ENCODE measurements around the gene SUPT20HL2. TPM values are rescaled to one million over a fixed set of nuclear protein-coding genes. Genes with fewer than 3 reads are reported as not detected.
"Not testable (repeated sequence)": the region's sequence is repeated elsewhere in the genome, so short reads cannot be mapped to it uniquely, and the experiment has no call there.

SUPT20HL2 gene
- total RNA-seq, 2 experiments from 2014 or later = not detected

DNA sequence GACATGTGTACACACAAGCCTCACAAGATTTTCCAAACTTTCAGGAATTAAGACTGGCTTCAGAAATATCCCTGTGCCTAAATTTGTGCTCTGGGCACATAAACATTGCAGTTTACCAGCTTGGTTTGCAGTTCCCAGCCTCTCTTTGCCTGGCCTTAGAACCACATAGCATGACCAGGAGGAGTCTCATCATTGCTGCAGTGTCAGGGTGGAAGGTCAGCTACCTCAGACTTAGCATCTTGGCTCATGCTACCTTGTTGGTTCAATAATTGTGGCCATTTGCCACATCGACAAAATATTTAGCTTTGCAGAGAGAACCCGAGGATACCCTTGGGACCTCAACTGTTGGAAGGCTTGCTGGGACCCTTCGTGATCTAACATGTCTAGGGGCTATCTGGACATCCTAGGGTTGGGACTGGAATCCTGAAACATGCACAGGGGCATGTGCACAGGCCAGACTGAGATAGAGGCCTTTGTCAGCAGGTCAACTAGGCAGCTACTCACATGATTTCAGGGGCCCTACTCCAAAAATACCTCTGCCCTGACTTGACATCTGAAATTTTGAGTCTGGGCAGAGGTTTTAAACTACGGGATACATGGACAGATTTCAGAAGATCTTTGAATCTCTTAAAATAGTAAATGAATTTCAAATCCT is 8.0 kb upstream of the SUPT20HL2 start:
- no peak for DNase-seq
- H3K9me3 Mint-ChIP-seq = no peaks in the 10 kb centered on the region
- H3K36me3 Mint-ChIP-seq = no peaks in the 10 kb centered on the region
- H3K4me1 Mint-ChIP-seq = no peaks in the 10 kb centered on the region
- H3K27me3 Mint-ChIP-seq = peaks cover 8% of the 10 kb centered on the region
- no peak overlapping the region for H3K27ac Mint-ChIP-seq
- no peak overlapping the region for H3K4me3 Mint-ChIP-seq

DNA sequence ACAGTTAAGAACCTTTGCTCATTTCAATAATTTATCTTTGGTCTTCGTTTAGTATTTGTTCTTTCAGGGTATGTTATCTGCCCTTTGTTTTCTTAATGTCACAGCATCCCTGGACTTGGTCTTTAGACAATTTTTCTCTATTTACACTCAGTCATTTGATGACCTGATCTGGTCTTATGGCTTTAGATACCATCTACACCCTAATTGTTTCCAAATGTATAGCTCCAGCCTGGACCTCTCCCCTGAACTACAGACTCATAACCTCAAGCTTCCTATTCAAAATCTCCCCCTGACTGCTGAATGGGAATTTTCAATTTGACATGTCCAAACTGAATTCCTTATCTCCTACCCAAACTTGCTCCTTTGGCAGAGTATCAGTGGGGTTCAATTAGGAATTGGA is 3.7 kb upstream of the SUPT20HL2 start:
- H3K27me3 Mint-ChIP-seq = no peaks in the 10 kb centered on the region
- H3K27ac Mint-ChIP-seq = no peak overlapping the region
- no peaks in the 10 kb centered on the region for H3K36me3 Mint-ChIP-seq
- H3K4me1 Mint-ChIP-seq = no peaks in the 10 kb centered on the region
- no peak overlapping the region for H3K4me3 Mint-ChIP-seq
- DNase-seq = no peak
- no peaks in the 10 kb centered on the region for H3K9me3 Mint-ChIP-seq

DNA sequence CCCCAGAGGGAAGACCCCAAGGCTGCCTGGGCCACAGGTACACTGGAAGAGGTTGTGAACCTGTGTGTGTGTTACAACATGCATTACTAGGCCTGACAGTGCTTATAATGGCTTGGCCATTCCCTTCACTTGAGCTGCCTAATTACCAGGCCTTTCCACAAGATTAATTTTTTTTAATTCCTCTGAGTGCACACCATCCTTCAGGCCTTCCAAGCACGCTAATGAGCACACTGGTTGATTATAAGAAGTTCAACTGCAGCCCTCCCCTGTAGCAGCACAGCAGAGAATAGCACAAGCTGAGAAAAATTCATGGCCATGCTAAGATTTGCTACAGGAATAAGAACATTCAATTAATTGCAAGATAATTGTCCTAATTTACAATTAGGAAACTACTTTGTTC is 2.2 kb upstream of the SUPT20HL2 start:
- Mint-ChIP-seq H3K4me1 (no peaks in the 10 kb centered on the region), H3K27me3 (no peaks in the 10 kb centered on the region), H3K36me3 (no peaks in the 10 kb centered on the region), H3K4me3 (no peak overlapping the region), H3K27ac (no peak overlapping the region), H3K9me3 (no peaks in the 10 kb centered on the region)
- DNase-seq = no peak

DNA sequence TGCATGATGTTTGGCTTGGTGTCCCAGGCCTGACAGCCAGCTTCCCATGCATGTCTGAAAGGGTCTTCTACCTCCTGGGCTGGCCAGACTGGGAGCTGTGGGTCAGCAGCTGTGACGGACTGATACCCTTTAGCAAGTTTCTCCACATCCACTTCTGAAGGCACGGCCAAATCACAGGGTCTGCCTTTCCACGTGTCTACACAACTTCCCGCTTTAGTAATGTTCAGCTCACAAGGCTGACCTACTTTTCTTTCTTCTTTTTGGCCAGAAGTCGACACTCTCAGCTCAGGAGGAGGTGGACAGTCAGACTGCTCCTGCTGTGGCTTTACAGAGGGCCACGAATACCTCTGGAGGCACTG is 1.6 kb downstream of the SUPT20HL2 start:
- H3K4me1 Mint-ChIP-seq, DNase-seq, H3K9me3 Mint-ChIP-seq, H3K27me3 Mint-ChIP-seq, H3K36me3 Mint-ChIP-seq, H3K4me3 Mint-ChIP-seq, H3K27ac Mint-ChIP-seq: not testable (repeated sequence)

DNA sequence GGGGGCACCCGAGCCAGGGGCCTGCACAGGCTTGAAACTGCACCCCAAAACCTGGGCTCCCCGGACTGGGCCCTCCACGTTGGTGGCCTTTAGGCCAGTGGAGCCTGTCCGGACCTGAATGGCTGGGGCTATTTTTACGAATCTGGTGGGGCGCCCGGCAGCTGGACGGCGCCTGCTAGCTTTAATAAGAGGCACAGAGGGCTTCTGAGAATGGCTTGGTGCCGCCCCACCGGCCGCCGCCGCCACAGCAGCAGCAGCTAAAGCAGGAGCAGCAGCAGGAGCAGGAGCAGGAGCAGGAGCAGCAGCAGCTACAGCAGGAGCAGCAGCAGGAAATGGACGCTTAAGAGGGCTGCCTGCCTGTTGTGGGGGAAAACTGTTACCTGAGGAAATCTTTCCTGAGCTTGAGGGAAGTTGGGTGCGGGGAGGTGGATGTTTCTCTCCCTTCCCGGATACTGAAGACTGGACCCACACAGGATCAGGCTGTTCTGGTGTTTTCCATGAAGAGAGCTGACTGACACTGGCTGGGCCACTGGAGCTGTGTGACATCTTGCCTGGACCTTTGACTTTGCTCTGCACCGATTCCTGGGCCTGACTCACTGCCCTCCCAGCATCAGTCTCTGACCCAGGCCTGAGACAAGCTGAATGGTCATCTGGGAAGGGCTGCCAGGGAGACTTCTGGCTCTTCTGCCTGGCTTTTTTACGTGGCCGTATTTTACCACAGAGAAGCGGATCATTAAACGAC is 2.2 kb downstream of the SUPT20HL2 start:
- H3K9me3 Mint-ChIP-seq, H3K27me3 Mint-ChIP-seq, H3K36me3 Mint-ChIP-seq, H3K4me1 Mint-ChIP-seq, DNase-seq, H3K27ac Mint-ChIP-seq, H3K4me3 Mint-ChIP-seq: not testable (repeated sequence)

DNA sequence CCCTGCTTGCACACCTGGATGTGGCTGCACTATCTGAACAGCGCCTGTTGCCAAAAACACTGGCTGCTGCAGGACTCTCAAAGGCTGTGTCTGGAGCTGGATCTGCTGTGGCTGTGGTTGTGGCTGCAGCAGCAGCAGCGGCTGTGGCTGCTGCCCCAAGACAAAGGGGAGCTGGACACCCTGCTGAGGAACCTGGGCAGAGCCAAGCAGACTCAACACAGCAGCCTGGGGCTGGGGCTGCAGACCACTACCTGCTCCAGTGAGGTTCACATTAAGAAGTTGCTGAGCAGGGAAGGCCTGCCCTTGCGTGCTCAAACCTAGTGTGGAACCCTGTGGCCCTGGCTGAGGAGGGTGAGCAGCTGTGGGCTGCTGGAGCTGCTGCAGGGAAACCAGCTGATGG is 3.0 kb downstream of the SUPT20HL2 start:
- H3K4me3 Mint-ChIP-seq, H3K36me3 Mint-ChIP-seq, H3K4me1 Mint-ChIP-seq, H3K27ac Mint-ChIP-seq, DNase-seq, H3K27me3 Mint-ChIP-seq, H3K9me3 Mint-ChIP-seq: not testable (repeated sequence)

DNA sequence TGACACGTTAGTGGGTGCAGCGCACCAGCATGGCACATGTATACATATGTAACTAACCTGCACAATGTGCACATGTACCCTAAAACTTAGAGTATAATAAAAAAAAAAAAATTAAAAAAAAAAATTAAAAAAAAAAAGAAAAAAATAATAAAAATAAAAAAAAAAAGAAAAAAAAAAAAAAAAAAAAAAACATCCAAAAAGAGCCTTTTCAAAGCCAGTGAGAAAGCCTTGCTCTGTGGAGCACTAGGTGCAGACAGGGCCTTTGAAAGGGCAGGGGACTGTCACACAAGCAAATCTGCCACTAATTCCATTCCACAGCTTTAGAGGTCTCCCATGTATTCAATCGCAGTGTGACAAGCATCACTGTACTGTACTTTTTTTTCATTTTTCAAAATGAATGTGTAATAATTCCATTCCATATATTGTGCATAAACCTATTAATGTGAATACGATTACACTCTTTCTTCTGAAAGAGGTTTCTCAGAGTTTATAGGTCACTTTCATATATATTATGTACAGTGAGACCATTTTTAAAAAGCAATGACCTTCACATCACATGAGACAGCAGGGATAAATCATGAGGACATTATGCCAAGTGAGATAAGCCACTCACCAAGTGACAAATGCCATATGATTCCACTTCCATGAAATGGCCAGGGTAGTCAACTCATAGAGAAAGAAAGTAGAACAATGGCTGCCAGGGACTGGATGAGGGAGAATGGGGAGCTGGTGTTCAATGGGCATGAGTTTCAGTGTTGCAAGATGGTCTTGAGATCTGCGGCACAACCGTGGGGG is 4.1 kb downstream of the SUPT20HL2 start:
- not testable (repeated sequence) for H3K4me3 Mint-ChIP-seq, H3K9me3 Mint-ChIP-seq, H3K27ac Mint-ChIP-seq

DNA sequence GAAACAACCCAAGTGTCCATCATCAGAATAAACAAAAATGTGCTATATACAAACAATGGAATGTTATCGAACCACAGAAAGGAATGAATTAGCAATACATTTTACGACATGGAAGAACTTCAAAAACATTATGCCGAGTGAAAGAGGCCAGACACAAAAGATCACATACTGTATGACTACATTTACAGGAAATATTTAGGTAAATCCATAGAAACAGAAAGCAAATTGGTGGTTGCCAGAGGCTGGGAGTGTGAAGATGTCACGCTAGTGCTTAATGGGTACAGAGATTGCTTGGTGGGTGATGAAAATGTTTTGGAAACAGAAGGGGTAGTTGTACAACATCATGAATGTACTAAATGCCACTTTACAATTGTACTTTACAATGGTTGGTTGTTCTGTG is 5.1 kb downstream of the SUPT20HL2 start:
- not testable (repeated sequence) for H3K4me3 Mint-ChIP-seq, DNase-seq, H3K9me3 Mint-ChIP-seq, H3K4me1 Mint-ChIP-seq, H3K36me3 Mint-ChIP-seq, H3K27me3 Mint-ChIP-seq
- peak overlapping the region; percentile 28 for H3K27ac Mint-ChIP-seq

More for the DNA sequence above, 4.1 kb downstream of the SUPT20HL2 start:
- H3K27me3 Mint-ChIP-seq, H3K4me1 Mint-ChIP-seq, H3K36me3 Mint-ChIP-seq, DNase-seq: not testable (repeated sequence)

DNA sequence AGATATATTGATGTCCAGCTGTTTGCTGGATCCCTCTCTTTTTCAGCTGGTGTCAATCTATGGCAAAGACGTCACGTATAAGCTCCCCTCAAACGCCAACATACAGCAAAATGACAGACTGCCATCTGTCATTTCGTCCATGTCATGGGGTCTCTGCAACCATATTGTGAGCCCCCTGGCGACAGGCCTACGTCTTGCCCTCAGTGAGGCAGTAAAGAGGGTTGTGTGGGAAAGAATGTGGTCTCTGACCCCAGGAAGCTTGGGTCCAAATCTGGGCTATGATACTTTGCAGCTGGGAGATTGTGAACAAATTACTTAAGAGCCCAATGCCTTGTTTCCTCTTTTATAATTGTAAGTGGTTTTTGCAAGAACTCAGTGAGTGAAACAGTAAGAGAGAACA is 7.4 kb downstream of the SUPT20HL2 start:
- Mint-ChIP-seq H3K4me3 (no peak overlapping the region), H3K27me3 (no peaks in the 10 kb centered on the region), H3K27ac (no peak overlapping the region), H3K4me1 (peaks cover 2% of the 10 kb centered on the region), H3K9me3 (no peaks in the 10 kb centered on the region), H3K36me3 (no peaks in the 10 kb centered on the region)
- DNase-seq = no peak

DNA sequence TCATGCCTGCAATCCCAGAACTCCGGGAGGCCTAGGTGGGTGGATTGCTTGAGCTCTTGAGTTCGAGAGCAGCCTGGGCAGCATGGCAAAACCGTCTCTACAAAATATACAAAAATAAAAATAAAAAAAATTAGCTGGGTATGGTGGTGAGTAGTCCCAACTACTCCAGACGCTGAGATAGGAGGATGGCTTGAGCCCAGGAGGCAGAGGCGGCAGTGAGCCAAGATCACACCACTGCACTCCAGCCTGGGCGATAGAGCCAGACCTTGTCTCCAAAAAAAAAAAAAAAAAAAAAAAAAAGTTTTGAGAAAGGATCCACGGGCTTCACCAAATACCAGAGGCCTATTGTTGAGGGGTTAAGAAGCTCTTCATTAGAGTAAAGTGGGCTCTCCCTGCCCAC is 8.0 kb downstream of the SUPT20HL2 start:
- no peaks in the 10 kb centered on the region for H3K36me3 Mint-ChIP-seq
- no peak overlapping the region for H3K4me3 Mint-ChIP-seq
- no peaks in the 10 kb centered on the region for H3K27me3 Mint-ChIP-seq
- DNase-seq = no peak
- no peak overlapping the region for H3K27ac Mint-ChIP-seq
- peaks cover 2% of the 10 kb centered on the region for H3K4me1 Mint-ChIP-seq
- no peaks in the 10 kb centered on the region for H3K9me3 Mint-ChIP-seq

DNA sequence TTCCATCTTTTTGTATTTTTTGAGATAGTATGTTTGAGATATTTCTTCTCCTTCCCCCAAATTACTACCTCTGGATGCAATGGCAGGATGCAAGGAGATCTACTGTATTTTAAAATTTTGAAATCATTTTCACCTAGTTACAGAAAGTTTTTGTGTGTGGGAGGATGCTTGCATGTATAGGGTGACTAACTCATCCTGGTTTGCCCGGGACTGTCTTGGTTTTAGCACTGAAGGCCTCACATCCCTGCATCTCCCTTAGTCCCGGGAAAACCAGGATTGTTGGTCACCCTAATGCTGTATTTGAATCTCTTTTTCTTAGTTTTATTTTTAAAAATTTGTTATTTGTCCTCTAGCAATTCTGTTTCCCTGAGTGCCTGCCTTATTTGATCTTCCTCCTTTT is 12.1 kb downstream of the SUPT20HL2 start:
- H3K27ac Mint-ChIP-seq = no peak overlapping the region
- H3K9me3 Mint-ChIP-seq = no peaks in the 10 kb centered on the region
- no peaks in the 10 kb centered on the region for H3K36me3 Mint-ChIP-seq
- H3K4me3 Mint-ChIP-seq = no peak overlapping the region
- DNase-seq = no peak
- no peaks in the 10 kb centered on the region for H3K4me1 Mint-ChIP-seq
- H3K27me3 Mint-ChIP-seq = no peaks in the 10 kb centered on the region

DNA sequence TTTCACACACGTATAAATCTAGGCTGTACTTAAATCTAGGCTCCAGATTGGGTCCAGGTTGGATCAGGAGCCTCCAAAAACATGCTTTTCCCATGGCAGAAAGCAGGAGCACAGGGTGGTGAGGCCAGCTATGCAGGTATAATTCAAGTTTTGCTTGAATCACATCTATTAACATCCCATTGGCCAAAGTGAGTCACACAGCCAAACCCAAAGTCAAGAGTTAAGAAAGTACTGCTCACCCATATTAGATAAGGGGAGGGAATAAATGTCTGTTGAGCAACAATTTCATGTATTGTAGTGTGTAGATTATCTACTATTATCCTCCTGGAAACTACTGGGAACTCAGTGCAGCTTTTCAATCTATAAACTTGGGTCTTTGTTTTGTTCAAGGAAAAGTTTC is 12.8 kb downstream of the SUPT20HL2 start:
- H3K27me3 Mint-ChIP-seq = no peaks in the 10 kb centered on the region
- H3K4me1 Mint-ChIP-seq = no peaks in the 10 kb centered on the region
- H3K4me3 Mint-ChIP-seq = no peak overlapping the region

DNA sequence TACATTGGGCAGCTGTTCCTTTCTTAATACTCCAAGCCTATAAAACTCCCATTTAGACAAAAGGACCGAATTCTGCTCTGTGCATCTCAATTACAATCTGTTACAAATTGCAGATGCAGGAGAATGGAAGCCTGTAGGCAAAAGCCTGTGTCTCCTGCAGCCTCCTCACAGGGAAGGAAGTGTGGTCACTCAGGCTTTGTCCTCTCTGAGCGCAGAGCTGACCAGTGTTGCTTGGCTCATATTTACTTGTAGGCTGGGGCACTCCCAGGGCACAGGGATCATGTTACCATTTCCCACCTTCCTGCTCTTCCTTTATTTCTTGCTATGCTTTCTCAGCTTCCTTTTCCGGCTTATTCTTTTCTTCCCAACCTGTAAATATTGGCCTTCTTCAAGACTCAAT is 15.7 kb downstream of the SUPT20HL2 start:
- Mint-ChIP-seq H3K36me3 (no peaks in the 10 kb centered on the region), H3K4me1 (no peaks in the 10 kb centered on the region), H3K4me3 (no peak overlapping the region), H3K27ac (no peak overlapping the region), H3K9me3 (no peaks in the 10 kb centered on the region), H3K27me3 (no peaks in the 10 kb centered on the region)
- no peak for DNase-seq

More for the DNA sequence above, 12.8 kb downstream of the SUPT20HL2 start:
- no peaks in the 10 kb centered on the region for H3K9me3 Mint-ChIP-seq
- H3K36me3 Mint-ChIP-seq = no peaks in the 10 kb centered on the region
- H3K27ac Mint-ChIP-seq = no peak overlapping the region
- no peak for DNase-seq

DNA sequence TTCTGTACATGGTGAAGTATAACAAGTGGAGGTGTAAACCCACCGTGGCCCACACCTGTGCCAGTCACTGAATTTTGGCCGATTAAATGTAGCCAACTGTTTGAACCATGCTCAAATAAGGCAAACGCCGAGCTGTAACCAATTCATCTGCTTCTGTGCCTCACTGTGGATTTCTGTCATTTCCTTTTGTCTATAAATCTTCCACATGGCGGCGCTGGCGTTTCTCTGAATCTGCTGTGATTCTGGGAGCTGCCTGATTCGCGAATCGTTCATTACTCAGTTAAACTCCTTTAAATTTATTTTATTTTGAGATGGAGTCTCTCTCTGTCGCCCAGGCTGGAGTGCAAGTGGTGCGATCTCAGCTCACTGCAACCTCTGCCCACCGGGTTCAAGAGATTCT is 19.2 kb downstream of the SUPT20HL2 start:
- Mint-ChIP-seq H3K27ac (no peak overlapping the region), H3K4me3 (no peak overlapping the region)

DNA sequence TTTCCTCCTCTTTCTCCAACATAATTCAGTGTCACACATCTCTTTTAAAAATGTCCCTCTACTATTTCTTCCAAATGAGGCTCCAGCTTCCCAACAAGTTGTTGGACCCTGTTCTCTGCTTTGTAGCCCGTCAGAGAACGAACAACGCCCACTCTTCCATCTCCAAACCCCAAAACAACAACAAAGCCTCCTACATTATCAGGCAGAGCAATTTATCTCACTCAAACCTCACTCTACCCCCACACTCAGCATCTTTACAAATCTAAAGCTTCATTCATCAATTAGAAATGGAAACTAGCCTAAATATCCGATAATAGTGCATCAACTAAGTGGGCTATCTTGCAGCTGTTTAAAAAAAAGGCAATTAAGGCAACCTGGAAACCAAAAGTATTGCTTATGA is 20.5 kb downstream of the SUPT20HL2 start:
- Mint-ChIP-seq H3K27me3 (no peaks in the 10 kb centered on the region), H3K4me1 (no peaks in the 10 kb centered on the region), H3K9me3 (no peaks in the 10 kb centered on the region), H3K36me3 (no peaks in the 10 kb centered on the region), H3K27ac (no peak overlapping the region), H3K4me3 (no peak overlapping the region)
- no peak for DNase-seq

More for the DNA sequence above, 19.2 kb downstream of the SUPT20HL2 start:
- DNase-seq = peak; percentile 4
- Mint-ChIP-seq H3K36me3 (no peaks in the 10 kb centered on the region), H3K4me1 (no peaks in the 10 kb centered on the region), H3K27me3 (no peaks in the 10 kb centered on the region), H3K9me3 (no peaks in the 10 kb centered on the region)

All from activated naive CD8-positive, alpha-beta T cell treated with anti-CD3 and anti-CD28 coated beads for 36 hours (primary cell).